Measurements from ENCODE around the gene RXRG. TPM values are rescaled to one million over a fixed set of nuclear protein-coding genes. Genes with fewer than 3 reads are reported as not detected.

RXRG gene
- total and polyA plus RNA-seq, 11 donors, result 0.91 to 11.4 (median 2.3) TPM

DNA sequence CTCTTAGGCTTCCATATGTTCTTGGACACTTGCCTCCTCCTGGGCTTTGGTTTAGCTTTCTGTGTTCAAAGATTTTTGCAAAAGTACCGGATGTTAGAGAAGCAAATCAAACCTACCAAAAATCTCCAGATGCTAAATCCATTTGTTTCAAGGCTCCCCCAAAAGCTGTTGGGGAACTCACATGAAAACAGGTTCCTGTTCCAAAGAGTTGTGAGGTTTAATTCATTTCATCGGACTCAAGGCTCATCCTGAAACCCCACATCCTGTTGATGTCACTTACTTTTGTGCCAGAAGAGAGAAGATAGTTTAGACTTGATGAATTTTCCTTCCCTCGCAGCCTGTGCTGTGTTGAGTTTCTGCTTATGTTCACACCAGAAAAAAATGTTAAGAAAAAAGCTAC, 41.7 kb upstream of the RXRG start:
- Histone ChIP-seq H3K36me3 (no peaks in the 10 kb centered on the region), H3K4me3 (no peak overlapping the region), H3K27me3 (no peaks in the 10 kb centered on the region), H3K4me1 (peaks cover 0 to 59% (median 24%) of the 10 kb centered on the region in 12 donors), H3K27ac (peak overlapping the region in 5 of 12 donors; percentile 16 to 46 (median 37)), H3K9me3 (no peaks in the 10 kb centered on the region)
- TF ChIP-seq CTCF (IDR thresholded peaks at IDR 0.05), result no peak
- no peak for TF ChIP-seq POLR2A (IDR thresholded peaks at IDR 0.05)
- WGBS, 4 donors, result 41 to 57% (median 45%) methylated on average over 3 of the region's 3 CpGs
- intact Hi-C loops (cut with DNase I), result loop anchor here in 3 of 10 donors (5.0 kb wide), 3 partner anchors 39 to 74 kb away; partner anchors contain the start of genes LRRC52 (in 1 of the 3) and RXRG (in 1 of the 3)
- peak in 1 of 4 donors; percentile 27 for ATAC-seq
- DNase-seq, result no peak

GRCh38 chr1:165485716-165486115, 40.8 kb upstream of the RXRG start:
- H3K9me3 ChIP-seq, result no peaks in the 10 kb centered on the region
- DNase-seq (no peak), ATAC-seq (peak in 1 of 4 donors; percentile 36)
- intact Hi-C loops (cut with DNase I), result loop anchor here in 3 of 10 donors (5.0 kb wide), 3 partner anchors 38 to 73 kb away; partner anchors contain the start of genes LRRC52 (in 1 of the 3) and RXRG (in 1 of the 3)
- TF ChIP-seq POLR2A (IDR thresholded peaks at IDR 0.05), result no peak
- TF ChIP-seq CTCF (IDR thresholded peaks at IDR 0.05), result no peak
- WGBS, 4 donors, result 65 to 94% (median 76%) methylated on average over 5 of the region's 5 CpGs
- H3K27ac ChIP-seq, result peak overlapping the region in 5 of 12 donors; percentile 14 to 47 (median 28)
- H3K4me3 ChIP-seq, result no peak overlapping the region
- H3K36me3 ChIP-seq, result no peaks in the 10 kb centered on the region
- H3K4me1 ChIP-seq, result peaks cover 0 to 53% (median 21%) of the 10 kb centered on the region in 12 donors
- H3K27me3 ChIP-seq, result no peaks in the 10 kb centered on the region

DNA sequence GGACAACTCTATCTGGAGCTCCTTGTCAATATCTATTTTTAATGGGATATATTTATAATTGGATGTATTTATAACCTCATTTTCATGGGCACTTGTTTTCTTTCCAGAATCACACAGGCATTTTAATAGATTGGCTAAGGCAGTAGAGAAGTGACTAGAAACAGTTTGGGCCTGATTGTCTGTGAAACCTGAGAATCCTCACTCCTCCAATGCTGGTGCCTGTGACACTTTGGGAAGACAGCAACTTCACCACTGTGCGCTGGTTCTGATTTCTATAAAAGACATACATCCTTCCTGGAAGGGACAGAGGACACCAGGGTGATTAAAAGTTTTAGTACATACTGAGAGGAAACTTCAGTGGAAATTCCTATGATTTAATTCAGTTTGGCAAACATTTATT, 39.6 kb upstream of the RXRG start:
- peak in 1 of 4 donors; percentile 31 for ATAC-seq
- Histone ChIP-seq H3K27ac (peak overlapping the region in 6 of 12 donors; percentile 14 to 47 (median 31)), H3K9me3 (no peaks in the 10 kb centered on the region), H3K36me3 (no peaks in the 10 kb centered on the region), H3K4me3 (no peak overlapping the region), H3K4me1 (peaks cover 0 to 41% (median 14%) of the 10 kb centered on the region in 12 donors), H3K27me3 (no peaks in the 10 kb centered on the region)
- TF ChIP-seq POLR2A (IDR thresholded peaks at IDR 0.05) (no peak), CTCF (IDR thresholded peaks at IDR 0.05) (no peak)
- WGBS, 4 donors, result 50 to 64% (median 57%) methylated on average over 1 of the region's 1 CpG
- intact Hi-C loops (cut with DNase I), result no loop called here
- DNase-seq, result no peak

DNA sequence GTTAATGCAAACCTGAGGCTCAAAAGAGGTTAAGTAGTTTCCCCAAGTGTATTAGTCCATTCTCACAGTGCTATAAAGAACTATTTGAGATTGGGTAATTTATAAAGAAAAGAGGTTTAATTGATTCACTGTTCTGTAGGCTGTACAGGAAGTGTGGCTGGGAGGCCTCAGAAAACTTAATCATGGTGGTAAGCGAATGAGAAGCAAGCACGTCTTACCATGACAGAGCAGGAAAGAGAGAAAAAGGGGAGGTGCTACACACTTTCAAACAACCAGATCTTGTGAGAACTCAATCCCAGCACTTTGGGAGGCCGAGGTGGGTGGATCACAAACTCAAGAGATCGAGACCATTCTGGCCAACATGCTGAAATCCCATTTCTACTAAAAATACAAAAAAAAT, 38.5 kb upstream of the RXRG start:
- H3K4me3 ChIP-seq, result no peak overlapping the region
- intact Hi-C loops (cut with DNase I), result no loop called here
- H3K4me1 ChIP-seq, result peaks cover 0 to 38% (median 14%) of the 10 kb centered on the region in 12 donors
- H3K27me3 ChIP-seq, result no peaks in the 10 kb centered on the region
- TF ChIP-seq POLR2A (IDR thresholded peaks at IDR 0.05) (no peak), CTCF (IDR thresholded peaks at IDR 0.05) (no peak)
- no peaks in the 10 kb centered on the region for H3K36me3 ChIP-seq
- ATAC-seq (no peak), DNase-seq (no peak)
- H3K9me3 ChIP-seq, result no peaks in the 10 kb centered on the region
- 92 to 97% (median 96%) methylated on average over 4 of the region's 4 CpGs for WGBS, 4 donors
- H3K27ac ChIP-seq, result no peak overlapping the region
